Stimulated activated CD4-positive, alpha-beta T cell treated with anti-CD3 and anti-CD28 coated beads, Interleukin-15, amount 100 ng/mL, for 1 hour (primary cell): Measurements from ENCODE around the gene F8.
"Not testable (repeated sequence)": the region's sequence is repeated elsewhere in the genome, so short reads cannot be mapped to it uniquely, and the experiment has no call there.

Experiments used
- DNase-seq, 2 donors: peaks; one replicate each; pipeline ENCODE4 v3.0.0-alpha.2; 2020; ENCODE audit warnings: low read depth in 1 of 2, low spot score in 1 of 2

The F8 gene

GRCh38 chrX:155031657-155032056 is 9.1 kb upstream of the F8 start:
- DNase-seq: no peak

GRCh38 chrX:155028877-155029291 is 6.4 kb upstream of the F8 start:
- no peak for DNase-seq

- DNase-seq: no peak
These were observed 5.6 kb upstream of the F8 start for GRCh38 chrX:155028129-155028528.

- DNase-seq: no peak
These were observed 5.1 kb upstream of the F8 start for GRCh38 chrX:155027509-155028066.

- DNase-seq: peak; percentile 81 to 86
These were observed 4.4 kb upstream of the F8 start, which contains the start of gene FUNDC2 for GRCh38 chrX:155026727-155027508. Gene FUNDC2, plus strand, starts transcription at chrX:155026844. Its CDS starts 95 bp downstream, at chrX:155026939.

GRCh38 chrX:155026420-155026726 is 3.9 kb upstream of the F8 start:
- no peak for DNase-seq

GRCh38 chrX:155023907-155024833 is 1.6 kb upstream of the F8 start:
- DNase-seq: no peak

GRCh38 chrX:155020591-155020990 is 1.9 kb downstream of the F8 start:
- DNase-seq: no peak

GRCh38 chrX:155009994-155010472 is 12.5 kb downstream of the F8 start:
- DNase-seq: no peak

GRCh38 chrX:155008578-155008977 is 13.9 kb downstream of the F8 start:
- DNase-seq: not testable (repeated sequence)

- DNase-seq: not testable (repeated sequence)
These were observed 15.4 kb downstream of the F8 start for GRCh38 chrX:155006913-155007671.

GRCh38 chrX:155006379-155006778 is 16.1 kb downstream of the F8 start:
- not testable (repeated sequence) for DNase-seq

- DNase-seq: no peak
These were observed 17.3 kb downstream of the F8 start for GRCh38 chrX:155005190-155005589.

- no peak for DNase-seq
These were observed 20.6 kb downstream of the F8 start for GRCh38 chrX:155001873-155002272.

- DNase-seq: no peak
These were observed 21.7 kb downstream of the F8 start for GRCh38 chrX:155000841-155001240.

GRCh38 chrX:154998204-154998880 is 24.2 kb downstream of the F8 start:
- DNase-seq: no peak

GRCh38 chrX:154991476-154991875 is 31.0 kb downstream of the F8 start:
- DNase-seq: no peak

GRCh38 chrX:154991039-154991438 is 31.5 kb downstream of the F8 start:
- DNase-seq: no peak

GRCh38 chrX:154990496-154990895 is 32.0 kb downstream of the F8 start:
- no peak for DNase-seq

- DNase-seq: no peak
These were observed 33.8 kb downstream of the F8 start for GRCh38 chrX:154988719-154989118.
